HCT116 (cell line): Measurements from ENCODE around the gene CCDC57. TPM values are rescaled to one million over a fixed set of nuclear protein-coding genes. Genes with fewer than 3 reads are reported as not detected.

Source experiments
- ATAC-seq: fragments of 200-7000 bp; cut with Tn5 transposase; 2 replicates; pipeline ENCODE4 v1.9.1; 2020; ENCODE audit warnings: mild to moderate bottlenecking, moderate library complexity
- BruUV-seq: library from RNA; stranded (reverse); fragments of 400-500 nt; replicated peaks from 2 replicates; lab custom pipeline; 2021; lab: Mats Ljungman, UMichigan
- CTCF ChIA-PET: fragments of 300-600 bp; sonication (Branson Sonifier 250); formaldehyde crosslinking; loops from one replicate; lab custom pipeline; 2021; ENCODE audit warnings: antibody characterized with exemption; lab: Charles Lee
- POLR2A ChIA-PET: fragments of 300-600, 350-600 bp; sonication (Branson Sonifier 250); formaldehyde crosslinking; loops from one replicate; lab custom pipeline; 2021; ENCODE audit warnings: antibody characterized with exemption; lab: Charles Lee
- RAD21 ChIA-PET, 2 experiments: fragments of 300-600 bp; sonication (Branson Sonifier 250); formaldehyde crosslinking; loops; one replicate each; lab custom pipeline; 2023; ENCODE audit warnings: low total read pairs in 2 of 2; ENCODE audit not compliant: uncharacterized antibody in 2 of 2, unreplicated experiment in 2 of 2, low non-redundant PET in 1 of 2; lab: Charles Lee
- DNase-seq: peaks from one replicate; pipeline ENCODE4 v3.0.0-alpha.2; 2010; ENCODE audit warnings: low read depth, low spot score
- H2AFZ ChIP-seq: fragments of 200-600 bp; shearing (Covaris generic), sonication (generic); 2 replicates; pipeline ENCODE4 v1.6.1; 2017; ENCODE audit warnings: low read depth, mixed run types, mixed read lengths, antibody characterized with exemption, low read length; ENCODE audit not compliant: poor library complexity, severe bottlenecking
- H3K27ac ChIP-seq: 2 replicates; pipeline ENCODE4 v1.5.1; 2012; ENCODE audit warnings: low read depth, low read length
- H3K27me3 ChIP-seq: fragments of 200-600 bp; sonication (generic); 2 replicates; pipeline ENCODE4 v1.6.1; 2016; ENCODE audit warnings: mixed run types, low read length, mixed read lengths; ENCODE audit not compliant: insufficient read depth
- H3K36me3 ChIP-seq, 2 experiments: fragments of 200-500 bp in 1 of 2; fragments of 200-600 bp in 1 of 2; sonication (Bioruptor generic) in 1 of 2; sonication (generic) in 1 of 2; 2 replicates each; pipeline versions ENCODE4 v1.5.1 to v1.6.1; 2014 to 2016; ENCODE audit warnings: low read length in 2 of 2, inconsistent platforms in 1 of 2, mixed read lengths in 1 of 2, mixed run types in 1 of 2; ENCODE audit not compliant: insufficient read depth in 2 of 2, control insufficient read depth in 1 of 2
- H3K4me1 ChIP-seq, 2 experiments: fragments of 200-600 bp in 1 of 2; sonication (generic) in 1 of 2; 2 replicates each; pipeline versions ENCODE4 v1.5.1 to v1.6.1; 2012 to 2017; ENCODE audit warnings: low read length in 2 of 2, inconsistent platforms in 1 of 2, mild to moderate bottlenecking in 1 of 2, mixed read lengths in 1 of 2, mixed run types in 1 of 2, moderate library complexity in 1 of 2; ENCODE audit not compliant: insufficient read depth in 2 of 2, control insufficient read depth in 1 of 2
- H3K4me2 ChIP-seq: fragments of 200-600 bp; sonication (generic); 2 replicates; pipeline ENCODE4 v1.6.1; 2017; ENCODE audit warnings: mixed run types, low read length, mixed read lengths
- H3K4me3 ChIP-seq, 2 experiments: fragments of 200-600 bp in 1 of 2; sonication (generic) in 1 of 2; replicated peaks in 1 of 2; 2 replicates each; pipeline ENCODE4 v1.5.1; 2011 to 2016; ENCODE audit warnings: low read length in 2 of 2, control low read depth in 1 of 2, low read depth in 1 of 2, mild to moderate bottlenecking in 1 of 2, mixed read lengths in 1 of 2, mixed run types in 1 of 2
- H3K79me2 ChIP-seq: fragments of 200-600 bp; sonication (generic); 2 replicates; pipeline ENCODE4 v1.6.1; 2017; ENCODE audit warnings: mild to moderate bottlenecking, mixed run types, low read length, moderate library complexity, mixed read lengths; ENCODE audit not compliant: insufficient read depth
- H3K9ac ChIP-seq: fragments of 200-600 bp; sonication (generic); 2 replicates; pipeline ENCODE4 v1.6.1; 2016; ENCODE audit warnings: low read length, mixed read lengths
- H3K9me2 ChIP-seq: fragments of 200-600 bp; sonication (generic), shearing (Covaris generic); 2 replicates; pipeline ENCODE4 v1.6.1; 2017; ENCODE audit warnings: mixed run types, mild to moderate bottlenecking, moderate library complexity; ENCODE audit not compliant: insufficient read depth
- H3K9me3 ChIP-seq, 2 experiments: fragments of 200-500 bp in 1 of 2; fragments of 200-600 bp in 1 of 2; sonication (Bioruptor generic) in 1 of 2; sonication (generic) in 1 of 2; 2 replicates each; pipeline ENCODE4 v1.6.1; 2014 to 2017; ENCODE audit warnings: low read length in 2 of 2, mixed read lengths in 2 of 2, inconsistent platforms in 1 of 2, low read depth in 1 of 2, mild to moderate bottlenecking in 1 of 2, mixed run types in 1 of 2, moderate library complexity in 1 of 2; ENCODE audit not compliant: control insufficient read depth in 1 of 2, insufficient read depth in 1 of 2
- H4K20me1 ChIP-seq: fragments of 200-600 bp; sonication (generic), shearing (Covaris generic); 2 replicates; pipeline ENCODE4 v1.6.1; 2017; ENCODE audit warnings: mixed run types, mild to moderate bottlenecking, moderate library complexity; ENCODE audit not compliant: insufficient read depth
- CBX3 ChIP-seq: IDR thresholded peaks from 2 replicates; pipeline ENCODE4 v1.6.1; 2012; ENCODE audit warnings: low read depth
- FOSL1 ChIP-seq: IDR thresholded peaks from 2 replicates; pipeline ENCODE4 v1.6.1; 2012; ENCODE audit warnings: low read depth
- JUND ChIP-seq: IDR thresholded peaks from 2 replicates; pipeline ENCODE4 v1.6.1; 2012
- MAX ChIP-seq: IDR thresholded peaks from 2 replicates; pipeline ENCODE4 v1.6.1; 2012
- POLR2AphosphoS5 ChIP-seq: IDR thresholded peaks from 2 replicates; pipeline ENCODE4 v1.6.1; 2011; ENCODE audit warnings: mild to moderate bottlenecking, low read depth, low read length, moderate library complexity
- REST ChIP-seq: IDR thresholded peaks from 2 replicates; pipeline ENCODE4 v1.6.1; 2012; ENCODE audit warnings: low read depth
- SIN3A ChIP-seq: IDR thresholded peaks from 2 replicates; pipeline ENCODE4 v1.6.1; 2012; ENCODE audit warnings: low read depth
- SP1 ChIP-seq: IDR thresholded peaks from 2 replicates; pipeline ENCODE4 v1.6.1; 2012; ENCODE audit warnings: low read depth
- TCF7L2 ChIP-seq: IDR thresholded peaks from 2 replicates; pipeline ENCODE4 v1.7.0; 2011; ENCODE audit warnings: borderline replicate concordance, inconsistent platforms; ENCODE audit not compliant: insufficient read depth, insufficient read length; ENCODE audit errors: extremely low read depth
- YY1 ChIP-seq: IDR thresholded peaks from 2 replicates; pipeline ENCODE4 v1.6.1; 2011; ENCODE audit warnings: low read length, low read depth, moderate library complexity, mild to moderate bottlenecking; ENCODE audit not compliant: insufficient replicate concordance; ENCODE audit errors: extremely low read depth
- ZBTB33 ChIP-seq: IDR thresholded peaks from 2 replicates; pipeline ENCODE4 v1.6.1; 2011; ENCODE audit warnings: mild to moderate bottlenecking, low read length, moderate library complexity; ENCODE audit not compliant: insufficient replicate concordance; ENCODE audit errors: extremely low read depth
- ZNF274 ChIP-seq: fragments of 200-500 bp; sonication (Bioruptor generic); IDR thresholded peaks from 2 replicates; pipeline ENCODE4 v1.6.1; 2014; ENCODE audit warnings: mild to moderate bottlenecking, low read depth, low read length, inconsistent platforms
- intact Hi-C: fragments of 100-400 bp; cut with micrococcal nuclease; formaldehyde crosslinking; loops from 2 replicates; pipeline ENCODE4 v1.10.0; 2022
- total RNA-seq: library from RNA; stranded (reverse); gene quantifications from one replicate; pipeline ENCODE4 v1.2.1, GENCODE V29; 2021; ENCODE audit not compliant: unreplicated experiment

Gene CCDC57
- total RNA-seq, 1 experiment from 2014 or later: 143 TPM

- TF ChIP-seq FOSL1 (no peak), YY1 (peak; percentile 40)
These were observed 6.7 kb downstream of the CCDC57 start (continued) for GRCh38 chr17:82205720-82206508.

- H3K9me2 ChIP-seq: no peaks in the 10 kb centered on the region
- ATAC-seq: peak; percentile 81
- DNase-seq: no peak
- peak overlapping the region; percentile 76 for H3K4me2 ChIP-seq
- H3K79me2 ChIP-seq: peaks cover 19% of the 10 kb centered on the region; the same call in 1 of the 2 replicates
- H3K36me3 ChIP-seq: peaks cover 2 to 9% of the 10 kb centered on the region in 2 experiments; a peak in 3 of 4 replicates
- H2AFZ ChIP-seq: no peak overlapping the region
- RAD21 ChIA-PET: interaction anchor here (1.4 to 1.7 kb wide), 2 partner anchors 24 to 25 kb away, joined by 5 to 6 read pairs; partner anchors contain the start of gene SLC16A3 (in 1 of the 2)
- no peaks in the 10 kb centered on the region for H4K20me1 ChIP-seq
- intact Hi-C loops: loop anchor here (1.0 kb wide), 1 partner anchor 25 kb away; no protein-coding TSS in a partner anchor
- H3K9me3 ChIP-seq: no peaks in the 10 kb centered on the region
- no TSS peak for BruUV-seq
- TF ChIP-seq ZNF274: no peak
- peak; percentile 89 for TF ChIP-seq FOSL1
- TF ChIP-seq JUND: peak; percentile 88
- TF ChIP-seq POLR2AphosphoS5: peak; percentile 47
- TF ChIP-seq MAX: peak; percentile 82
- no peak; the same call in 1 of the 2 replicates for TF ChIP-seq SP1
- no peak for TF ChIP-seq CBX3
- no peak; the same call in 1 of the 2 replicates for TF ChIP-seq SIN3A
- TF ChIP-seq REST: no peak
- TF ChIP-seq TCF7L2: peak; percentile 44
- no peak for TF ChIP-seq ZBTB33
- H3K9ac ChIP-seq: peak overlapping the region; percentile 60
- H3K4me1 ChIP-seq: peaks cover 35 to 53% of the 10 kb centered on the region in 2 experiments
- POLR2A ChIA-PET: interaction anchor here (0.7 to 2.3 kb wide), 4 partner anchors 10 to 25 kb away, joined by 3 to 21 read pairs (median 8); partner anchors contain the start of gene SLC16A3
- peak overlapping the region in 1 of 2 experiments; percentile 47; a peak in 3 of 4 replicates for H3K4me3 ChIP-seq
- CTCF ChIA-PET: interaction anchor here (0.8 to 1.8 kb wide), 7 partner anchors 10 to 174 kb away, joined by 3 to 10 read pairs (median 5); partner anchors contain the start of gene FASN
- peak overlapping the region; percentile 75 for H3K27ac ChIP-seq
- no peaks in the 10 kb centered on the region for H3K27me3 ChIP-seq
These were observed 7.6 kb downstream of the CCDC57 start for GRCh38 chr17:82204831-82205719.
